Left ventricle myocardium inferior (tissue), 1 donor: ENCODE measurements around the gene TFDP2. TPM values are rescaled to one million over a fixed set of nuclear protein-coding genes. Genes with fewer than 3 reads are reported as not detected.

Experiments
- DNase-seq: peaks from one replicate; pipeline ENCODE4 v3.0.0-alpha.2; 2020
- H3K27ac ChIP-seq: fragments of 200-600 bp; replicated peaks from 2 replicates; pipeline ENCODE4 v1.8.0; 2021
- H3K27me3 ChIP-seq: fragments of 200-600 bp; 2 replicates; pipeline ENCODE4 v1.8.0; 2021; ENCODE audit warnings: low read depth
- H3K36me3 ChIP-seq: fragments of 200-600 bp; 2 replicates; pipeline ENCODE4 v1.8.0; 2021
- H3K4me1 ChIP-seq: fragments of 200-600 bp; 2 replicates; pipeline ENCODE4 v1.8.0; 2021
- H3K4me3 ChIP-seq: fragments of 200-600 bp; 2 replicates; pipeline ENCODE4 v1.8.0; 2021; ENCODE audit warnings: mild to moderate bottlenecking, moderate library complexity
- H3K9me3 ChIP-seq: fragments of 200-600 bp; replicated peaks from 2 replicates; pipeline ENCODE4 v1.8.0; 2021
- CTCF ChIP-seq: fragments of 200-600 bp; IDR thresholded peaks from 2 replicates; pipeline ENCODE4 v1.8.0; 2021; ENCODE audit warnings: antibody characterized with exemption, mild to moderate bottlenecking, borderline replicate concordance
- intact Hi-C: fragments of 100-400 bp; cut with micrococcal nuclease; formaldehyde crosslinking; loops from one replicate; pipeline ENCODE4 v1.11.0; 2022
- total RNA-seq: library from RNA; stranded (reverse); fragmentation: NEBNext Ultra II Directional; extraction: Animal tissue kit (Norgen Biotek cat#: 25700); gene quantifications from one replicate; pipeline ENCODE4 v1.2.1, GENCODE V29; 2021
- donor health status: DM: no; HTN: yes; CAD: no; lungs with severe emphysema.

TFDP2 gene
- total RNA-seq, 1 donor from 2014 or later: 67.1 TPM

GRCh38 chr3:141894524-141895176, 254.7 kb downstream of the TFDP2 start:
- H3K9me3 ChIP-seq: no peaks in the 10 kb centered on the region
- H3K4me1 ChIP-seq: no peaks in the 10 kb centered on the region
- no peak overlapping the region for H3K27ac ChIP-seq
- intact Hi-C loops: no loop called here
- no peaks in the 10 kb centered on the region for H3K27me3 ChIP-seq
- no peak for DNase-seq
- no peak overlapping the region for H3K4me3 ChIP-seq
- peaks cover 15% of the 10 kb centered on the region for H3K36me3 ChIP-seq
- no peak for TF ChIP-seq CTCF

Other genes with a start within 250 kb of the TFDP2 start
- gene GK5, start 76.0 kb upstream of the TFDP2 start, total RNA-seq: 8.4 TPM